ENCODE results near the gene GABRG3. TPM values are rescaled to one million over a fixed set of nuclear protein-coding genes. Genes with fewer than 3 reads are reported as not detected.

GABRG3 gene
- polyA plus RNA-seq, 2 of the 4 experiments (the other 2 are of a cell fraction): 0.08 to 0.18 TPM

GRCh38 chr15:27249760-27250109 is 278.8 kb downstream of the GABRG3 start:
- Histone ChIP-seq H3K4me3 (no peak overlapping the region), H3K9me3 (no peaks in the 10 kb centered on the region), H3K27ac (no peak overlapping the region), H3K4me2 (no peak overlapping the region), H3K4me1 (no peaks in the 10 kb centered on the region)
- DNase-seq (ENCODE audit: low read depth in 1 of 2, low spot score in 1 of 2): no peak
- WGBS (ENCODE audit: missing lambda C conversion rate): 29% methylated on average over 3 of the region's 3 CpGs
- TF ChIP-seq SMC3 (IDR thresholded peaks at IDR 0.05) (no peak), ELK1 (IDR thresholded peaks at IDR 0.05; ENCODE audit: low read depth, low read length) (no peak), BCL3 (IDR thresholded peaks at IDR 0.05) (no peak), HDAC2 (IDR thresholded peaks at IDR 0.05) (no peak), MYC (IDR thresholded peaks at IDR 0.05; ENCODE audit: borderline replicate concordance, low read length) (no peak), FOSL2 (IDR thresholded peaks at IDR 0.05) (no peak), FOSL2 (CRISPR knock-in tag; IDR thresholded peaks at IDR 0.05) (no peak), ZC3H11A (IDR thresholded peaks at IDR 0.05) (no peak), ZFP36 (IDR thresholded peaks at IDR 0.05; ENCODE audit: borderline replicate concordance, partially characterized antibody) (no peak), RAD21 (conservative IDR thresholded peaks at IDR 0.05 in 1 of 2, IDR thresholded peaks at IDR 0.05 in 1 of 2) (no peak), FOSB (CRISPR knock-in tag; IDR thresholded peaks at IDR 0.05) (no peak)
- TF ChIP-seq, protein P1, sequence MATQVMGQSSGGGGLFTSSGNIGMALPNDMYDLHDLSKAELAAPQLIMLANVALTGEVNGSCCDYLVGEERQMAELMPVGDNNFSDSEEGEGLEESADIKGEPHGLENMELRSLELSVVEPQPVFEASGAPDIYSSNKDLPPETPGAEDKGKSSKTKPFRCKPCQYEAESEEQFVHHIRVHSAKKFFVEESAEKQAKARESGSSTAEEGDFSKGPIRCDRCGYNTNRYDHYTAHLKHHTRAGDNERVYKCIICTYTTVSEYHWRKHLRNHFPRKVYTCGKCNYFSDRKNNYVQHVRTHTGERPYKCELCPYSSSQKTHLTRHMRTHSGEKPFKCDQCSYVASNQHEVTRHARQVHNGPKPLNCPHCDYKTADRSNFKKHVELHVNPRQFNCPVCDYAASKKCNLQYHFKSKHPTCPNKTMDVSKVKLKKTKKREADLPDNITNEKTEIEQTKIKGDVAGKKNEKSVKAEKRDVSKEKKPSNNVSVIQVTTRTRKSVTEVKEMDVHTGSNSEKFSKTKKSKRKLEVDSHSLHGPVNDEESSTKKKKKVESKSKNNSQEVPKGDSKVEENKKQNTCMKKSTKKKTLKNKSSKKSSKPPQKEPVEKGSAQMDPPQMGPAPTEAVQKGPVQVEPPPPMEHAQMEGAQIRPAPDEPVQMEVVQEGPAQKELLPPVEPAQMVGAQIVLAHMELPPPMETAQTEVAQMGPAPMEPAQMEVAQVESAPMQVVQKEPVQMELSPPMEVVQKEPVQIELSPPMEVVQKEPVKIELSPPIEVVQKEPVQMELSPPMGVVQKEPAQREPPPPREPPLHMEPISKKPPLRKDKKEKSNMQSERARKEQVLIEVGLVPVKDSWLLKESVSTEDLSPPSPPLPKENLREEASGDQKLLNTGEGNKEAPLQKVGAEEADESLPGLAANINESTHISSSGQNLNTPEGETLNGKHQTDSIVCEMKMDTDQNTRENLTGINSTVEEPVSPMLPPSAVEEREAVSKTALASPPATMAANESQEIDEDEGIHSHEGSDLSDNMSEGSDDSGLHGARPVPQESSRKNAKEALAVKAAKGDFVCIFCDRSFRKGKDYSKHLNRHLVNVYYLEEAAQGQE (IDR thresholded peaks at IDR 0.05): no peak
- ChIA-PET CTCF (interaction anchor here (0.9 to 1.0 kb wide), 3 partner anchors 9 to 234 kb away, joined by 3 read pairs; no protein-coding TSS in a partner anchor), POLR2A (no interaction called here)
- no peak for ATAC-seq
- FAIRE-seq: no peak

DNA sequence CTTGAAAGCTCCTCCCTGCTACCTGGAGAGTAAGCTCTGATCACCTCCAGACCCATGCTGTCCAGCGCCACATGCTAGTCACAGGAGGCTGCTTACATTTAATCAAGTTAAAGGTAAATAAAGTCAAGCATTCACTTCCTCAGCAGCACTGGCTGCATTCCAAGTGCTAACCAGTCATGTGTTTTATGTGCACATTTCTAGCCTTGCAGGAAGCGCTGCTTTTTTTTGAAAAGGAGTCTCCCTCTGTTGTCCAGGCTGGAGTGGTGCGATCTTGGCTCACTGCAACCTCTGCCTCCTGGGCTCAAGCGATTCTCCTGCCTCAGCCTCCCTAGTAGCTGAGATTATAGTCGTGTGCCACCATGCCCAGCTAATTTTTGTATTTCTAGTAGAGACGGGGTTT is 279.2 kb downstream of the GABRG3 start:
- DNase-seq (ENCODE audit: low read depth in 1 of 2, low spot score in 1 of 2) (peak in 1 of 2 experiments; percentile 12), FAIRE-seq (no peak), ATAC-seq (no peak)
- Histone ChIP-seq H3K27ac (no peak overlapping the region), H3K4me3 (no peak overlapping the region), H3K4me2 (no peak overlapping the region), H3K9me3 (no peaks in the 10 kb centered on the region), H3K4me1 (no peaks in the 10 kb centered on the region)
- CTCF ChIA-PET: interaction anchor here (0.9 to 1.0 kb wide), 3 partner anchors 9 to 234 kb away, joined by 3 read pairs; no protein-coding TSS in a partner anchor
- TF ChIP-seq CBX8 (IDR thresholded peaks at IDR 0.05) (no peak), RAD21 (conservative IDR thresholded peaks at IDR 0.05 in 1 of 2, IDR thresholded peaks at IDR 0.05 in 1 of 2) (peak in 1 of 2 experiments; percentile 27; a peak in 1 of 5 replicates)
- 25% methylated on average over 6 of the region's 6 CpGs for WGBS (ENCODE audit: missing lambda C conversion rate)
- POLR2A ChIA-PET: no interaction called here

DNA sequence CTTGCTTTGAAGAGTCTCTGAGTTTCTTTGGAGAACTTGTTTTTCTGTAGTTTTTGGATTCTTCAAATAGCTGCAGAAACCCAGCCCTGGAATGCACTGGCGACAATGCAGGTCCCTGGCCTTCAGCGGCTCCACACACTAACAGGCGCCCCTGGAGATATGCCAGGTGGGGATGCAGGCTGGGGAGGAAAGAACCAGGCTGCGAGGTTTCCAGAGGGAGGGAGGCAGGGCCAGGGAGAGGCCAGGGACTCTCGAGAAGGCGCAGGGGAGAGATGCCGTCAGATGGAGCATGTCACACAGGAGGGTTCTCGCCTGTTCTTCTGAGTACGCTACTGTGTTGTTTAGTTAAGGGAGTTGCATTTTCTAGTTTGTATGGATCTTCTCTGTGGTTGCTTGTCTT is 283.1 kb downstream of the GABRG3 start:
- 58% methylated on average over 9 of the region's 9 CpGs for WGBS (ENCODE audit: missing lambda C conversion rate)
- POLR2A ChIA-PET: no interaction called here
- CTCF ChIA-PET: no interaction called here
- Histone ChIP-seq H3K4me2 (no peak overlapping the region), H3K27ac (no peak overlapping the region), H3K4me1 (no peaks in the 10 kb centered on the region), H3K4me3 (no peak overlapping the region), H3K9me3 (no peaks in the 10 kb centered on the region)
- no peak for ATAC-seq
- FAIRE-seq: no peak
- DNase-seq (ENCODE audit: low read depth in 1 of 2, low spot score in 1 of 2): no peak
- TF ChIP-seq CBX8 (IDR thresholded peaks at IDR 0.05) (no peak), BCL3 (IDR thresholded peaks at IDR 0.05) (no peak), RNF2 (IDR thresholded peaks at IDR 0.05; ENCODE audit: borderline replicate concordance, low read depth) (no peak), RARB (CRISPR knock-in tag; IDR thresholded peaks at IDR 0.05) (no peak), HDAC2 (IDR thresholded peaks at IDR 0.05) (no peak), TFCP2L1 (CRISPR knock-in tag; IDR thresholded peaks at IDR 0.05) (no peak), POLR2A (IDR thresholded peaks at IDR 0.05; ENCODE audit: low read length) (no peak), PHF8 (IDR thresholded peaks at IDR 0.05; ENCODE audit: borderline replicate concordance, low read depth) (no peak), SREBF2 (IDR thresholded peaks at IDR 0.05) (no peak), ZFP36 (IDR thresholded peaks at IDR 0.05; ENCODE audit: borderline replicate concordance, partially characterized antibody) (no peak), FOSB (CRISPR knock-in tag; IDR thresholded peaks at IDR 0.05) (no peak), RCOR1 (IDR thresholded peaks at IDR 0.05; ENCODE audit: low read depth, low read length) (no peak), FOSL2 (IDR thresholded peaks at IDR 0.05) (no peak), FOSL2 (CRISPR knock-in tag; IDR thresholded peaks at IDR 0.05) (no peak), MYC (IDR thresholded peaks at IDR 0.05; ENCODE audit: borderline replicate concordance, low read length) (no peak), JUNB (IDR thresholded peaks at IDR 0.05) (no peak), KDM5A (IDR thresholded peaks at IDR 0.05) (no peak)
- TF ChIP-seq, protein P1 (IDR thresholded peaks at IDR 0.05): no peak
